SK-N-MC (cell line): ENCODE results near the gene GINM1.

Experiments used
- DNase-seq: peaks from one replicate; pipeline ENCODE4 v3.0.0-alpha.2; 2011; ENCODE audit warnings: low read depth, low spot score
- H3K27ac ChIP-seq: fragments of 200-600 bp; sonication (generic); 2 replicates; pipeline ENCODE4 v1.5.1; 2016; ENCODE audit warnings: mixed run types
- H3K36me3 ChIP-seq: fragments of 200-600 bp; sonication (generic); 2 replicates; pipeline ENCODE4 v1.6.1; 2017; ENCODE audit warnings: antibody characterized with exemption, low read length, mixed read lengths; ENCODE audit not compliant: insufficient read depth
- H3K4me3 ChIP-seq: fragments of 200-600 bp; sonication (generic); 2 replicates; pipeline ENCODE4 v1.5.1; 2016
- H3K9ac ChIP-seq: fragments of 200-600 bp; sonication (generic); 2 replicates; pipeline ENCODE4 v1.8.0; 2017; ENCODE audit warnings: mixed run types, mixed read lengths; ENCODE audit not compliant: insufficient read length
- H3K9me3 ChIP-seq: fragments of 200-600 bp; sonication (generic); 2 replicates; pipeline ENCODE4 v1.6.1; 2017; ENCODE audit warnings: low read depth, mild to moderate bottlenecking, antibody characterized with exemption, low read length, moderate library complexity, mixed read lengths
- EZH2 ChIP-seq: fragments of 200-600 bp; sonication (generic); IDR thresholded peaks from one replicate; pipeline ENCODE4 v1.6.1; 2017; ENCODE audit warnings: antibody characterized with exemption
- FOXP2 ChIP-seq: optimal IDR thresholded peaks from 2 replicates; pipeline ENCODE3; 2011; ENCODE audit warnings: mild to moderate bottlenecking, moderate library complexity; ENCODE audit not compliant: insufficient read depth; ENCODE audit errors: extremely low read length, control extremely low read depth
- POLR2AphosphoS5 ChIP-seq: IDR thresholded peaks from 2 replicates; pipeline ENCODE4 v1.6.1; 2012; ENCODE audit warnings: mild to moderate bottlenecking, low read depth, low read length, borderline replicate concordance

GINM1 gene

DNA sequence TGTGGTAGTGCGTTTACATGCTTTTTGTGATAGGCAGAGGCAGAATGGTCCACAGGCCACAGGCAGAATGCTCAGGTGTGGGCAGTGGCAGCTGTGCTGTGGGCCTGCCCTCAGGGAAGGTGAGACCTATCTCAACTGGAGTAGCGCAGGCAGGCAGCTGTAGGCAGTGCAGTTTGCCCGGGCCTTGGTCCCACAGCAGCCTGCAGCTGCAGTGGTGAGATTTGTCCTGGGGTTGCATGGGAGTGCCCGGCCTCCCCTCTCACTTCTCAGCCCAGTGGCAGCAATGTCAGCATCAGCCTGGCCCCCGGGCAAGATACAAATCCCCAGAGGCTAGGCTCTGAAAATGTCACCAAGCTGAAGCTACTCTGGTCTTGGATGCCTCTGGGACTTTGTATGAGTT, 14.3 kb upstream of the GINM1 start:
- TF ChIP-seq POLR2AphosphoS5 (no peak), FOXP2 (no peak), EZH2 (no peak)
- H3K4me3 ChIP-seq, result no peak overlapping the region
- no peaks in the 10 kb centered on the region for H3K9me3 ChIP-seq
- H3K9ac ChIP-seq, result no peak overlapping the region
- H3K36me3 ChIP-seq, result no peaks in the 10 kb centered on the region
- no peak overlapping the region for H3K27ac ChIP-seq
- no peak for DNase-seq

DNA sequence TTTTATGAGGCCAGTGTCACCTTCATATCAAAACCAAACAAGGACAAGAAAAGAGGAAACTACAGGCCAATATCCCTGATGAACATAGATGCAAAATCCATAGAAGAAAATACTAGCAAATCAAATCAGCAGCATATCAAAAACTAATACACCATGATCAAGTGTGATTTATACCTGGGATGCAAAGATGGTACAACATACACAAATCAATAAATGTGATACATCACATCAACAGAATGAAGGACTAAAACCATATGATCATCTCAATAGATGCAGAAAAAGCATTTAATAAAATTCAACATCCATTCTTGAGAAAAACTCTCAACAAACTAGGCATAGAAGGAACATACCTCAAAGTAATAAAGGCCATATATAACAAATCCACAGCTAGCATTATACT, 8.1 kb upstream of the GINM1 start:
- Histone ChIP-seq H3K27ac (no peak overlapping the region), H3K9ac (no peak overlapping the region), H3K9me3 (no peaks in the 10 kb centered on the region), H3K36me3 (no peaks in the 10 kb centered on the region), H3K4me3 (no peak overlapping the region)
- no peak for DNase-seq
- TF ChIP-seq POLR2AphosphoS5, result no peak
- no peak for TF ChIP-seq EZH2
- no peak for TF ChIP-seq FOXP2

DNA sequence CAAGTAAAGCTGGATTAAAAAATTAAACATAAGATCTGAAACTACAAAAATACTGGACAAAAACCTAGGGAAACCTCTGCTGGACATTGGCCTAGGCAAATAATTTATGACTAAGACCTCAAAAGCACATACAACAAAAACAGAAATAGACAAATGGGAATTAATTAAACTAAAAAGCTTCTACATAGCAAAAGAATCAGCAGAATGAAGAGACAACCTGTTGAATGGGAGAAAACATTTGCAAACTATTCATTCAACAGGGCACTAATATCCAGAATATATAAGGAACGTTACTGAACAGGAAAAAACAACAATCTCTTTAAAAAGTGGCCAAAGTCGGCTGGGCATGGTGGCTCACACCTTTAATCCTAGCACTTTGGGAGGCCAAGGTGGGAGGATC, 6.8 kb upstream of the GINM1 start:
- TF ChIP-seq POLR2AphosphoS5 (no peak), EZH2 (no peak), FOXP2 (no peak)
- DNase-seq, result no peak
- H3K27ac ChIP-seq, result no peak overlapping the region
- no peak overlapping the region for H3K9ac ChIP-seq
- no peaks in the 10 kb centered on the region for H3K9me3 ChIP-seq
- H3K36me3 ChIP-seq, result no peaks in the 10 kb centered on the region
- H3K4me3 ChIP-seq, result no peak overlapping the region

DNA sequence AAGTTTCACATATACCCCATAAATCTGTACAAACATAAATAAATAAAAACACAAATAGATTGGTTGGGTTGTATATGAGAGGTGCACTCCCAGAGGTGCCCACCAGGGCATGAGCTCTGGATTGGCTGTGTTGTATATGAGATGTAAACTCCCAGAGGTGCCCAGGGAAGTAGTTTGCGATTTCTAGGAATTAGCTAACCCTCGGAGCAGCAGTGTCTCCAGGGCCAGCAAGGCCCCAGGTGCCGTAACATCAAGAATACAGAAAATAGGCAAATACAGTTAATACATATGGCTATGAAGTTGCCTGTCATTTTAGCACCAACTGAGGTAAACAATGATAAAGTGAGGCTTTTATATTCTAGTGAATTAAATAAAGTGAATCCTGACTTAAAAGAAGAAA, 5.4 kb upstream of the GINM1 start:
- DNase-seq, result no peak
- H3K27ac ChIP-seq, result no peak overlapping the region
- H3K9ac ChIP-seq, result no peak overlapping the region
- H3K36me3 ChIP-seq, result no peaks in the 10 kb centered on the region
- TF ChIP-seq POLR2AphosphoS5 (no peak), FOXP2 (no peak), EZH2 (no peak)
- H3K4me3 ChIP-seq, result no peak overlapping the region
- no peaks in the 10 kb centered on the region for H3K9me3 ChIP-seq

DNA sequence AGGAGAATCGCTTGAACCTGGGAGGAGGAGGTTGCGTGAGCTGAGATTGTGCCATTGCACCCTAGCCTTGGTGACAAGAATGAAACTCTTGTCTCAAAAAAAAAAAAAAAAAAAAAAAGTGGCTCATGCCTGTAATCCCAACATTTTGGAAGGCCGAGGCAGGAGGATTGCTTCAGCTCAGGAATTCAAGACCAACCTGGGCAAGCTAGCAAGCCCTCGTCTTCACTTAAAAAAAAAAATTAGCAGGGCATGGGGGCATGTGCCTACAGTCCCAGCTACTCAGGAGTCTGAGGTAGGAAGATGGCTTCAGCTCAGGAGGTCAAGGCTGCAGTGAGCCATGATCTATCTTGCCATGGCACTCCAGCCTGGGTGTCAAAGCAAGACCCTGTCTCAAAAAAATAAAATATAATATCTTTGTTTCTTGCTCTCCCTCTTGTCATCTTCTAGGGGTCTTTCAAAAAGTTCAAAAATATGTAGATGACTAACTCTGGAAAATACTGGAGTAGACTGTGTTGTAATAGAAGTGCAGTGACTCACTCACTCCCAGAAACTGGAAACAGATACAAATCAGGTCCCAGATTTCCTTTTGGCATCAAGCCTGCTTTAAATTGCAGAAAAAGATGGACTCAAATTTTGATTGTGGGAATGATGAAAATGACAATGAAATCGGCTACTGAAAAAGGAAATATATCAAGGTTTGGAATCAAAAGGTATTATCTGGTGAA, 2.8 kb upstream of the GINM1 start:
- H3K4me3 ChIP-seq, result no peak overlapping the region
- no peak overlapping the region for H3K9ac ChIP-seq
- no peak for DNase-seq
- no peak overlapping the region for H3K27ac ChIP-seq
- no peaks in the 10 kb centered on the region for H3K9me3 ChIP-seq
- no peaks in the 10 kb centered on the region for H3K36me3 ChIP-seq
- TF ChIP-seq EZH2 (no peak), POLR2AphosphoS5 (no peak), FOXP2 (no peak)

DNA sequence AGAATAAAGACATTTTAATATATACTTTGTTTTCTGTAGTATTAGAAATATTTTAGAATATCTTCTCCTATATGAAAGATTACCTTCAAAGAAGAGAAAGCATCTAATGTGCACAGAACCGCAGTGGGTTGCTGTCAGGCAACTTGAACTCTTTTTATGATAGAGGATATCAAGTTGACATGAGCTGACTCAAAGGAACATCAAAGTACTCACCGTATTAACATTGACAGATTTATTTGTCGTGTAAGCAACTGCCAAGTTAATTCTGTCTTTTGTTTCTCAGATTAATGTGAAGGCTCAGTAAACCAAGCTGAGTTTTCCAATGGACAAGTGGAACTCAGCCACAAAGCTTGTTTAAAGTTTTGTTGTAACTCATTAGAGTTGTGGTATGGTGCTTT, 2.2 kb upstream of the GINM1 start:
- Histone ChIP-seq H3K9me3 (no peaks in the 10 kb centered on the region), H3K9ac (no peak overlapping the region), H3K27ac (no peak overlapping the region), H3K36me3 (no peaks in the 10 kb centered on the region), H3K4me3 (no peak overlapping the region)
- TF ChIP-seq POLR2AphosphoS5 (no peak), EZH2 (no peak), FOXP2 (no peak)
- no peak for DNase-seq

DNA sequence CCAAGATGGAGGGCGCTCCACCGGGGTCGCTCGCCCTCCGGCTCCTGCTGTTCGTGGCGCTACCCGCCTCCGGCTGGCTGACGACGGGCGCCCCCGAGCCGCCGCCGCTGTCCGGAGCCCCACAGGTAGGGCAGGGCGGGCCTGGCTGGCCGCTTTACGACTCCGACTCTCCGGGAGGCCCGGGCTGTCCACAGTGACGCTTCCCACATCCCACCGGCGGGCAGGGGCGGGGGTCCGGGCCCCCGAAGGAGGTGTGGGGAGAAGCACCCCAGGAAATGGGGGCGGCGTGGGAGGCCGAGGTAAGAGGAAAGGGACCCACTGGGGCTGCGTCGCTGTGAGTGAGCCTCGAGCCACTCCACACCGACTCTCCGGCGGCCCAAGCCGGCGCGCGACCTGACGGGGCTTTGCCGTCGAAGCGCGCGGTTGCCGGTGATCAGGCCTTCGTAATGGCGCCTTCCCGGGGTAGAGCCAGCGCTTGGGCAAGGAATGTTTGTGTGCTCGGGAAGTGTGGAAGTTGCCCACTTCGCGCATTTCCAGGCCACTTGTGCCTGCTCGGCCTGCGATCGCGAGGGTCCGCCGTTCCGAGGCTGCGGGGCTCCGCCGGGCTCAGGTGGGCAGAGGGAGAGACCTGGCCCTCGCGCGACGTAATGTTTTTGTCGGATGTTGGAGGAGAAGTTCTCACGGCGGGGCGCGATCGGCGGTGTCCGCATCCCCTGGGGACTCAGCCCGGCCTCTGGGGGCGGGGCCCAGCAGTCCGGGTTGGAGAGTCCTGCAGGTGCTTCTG, 427 bp downstream of the GINM1 start:
- TF ChIP-seq EZH2, result no peak
- TF ChIP-seq POLR2AphosphoS5, result peak; percentile 43; the same call in 1 of the 2 replicates
- Histone ChIP-seq H3K36me3 (no peaks in the 10 kb centered on the region), H3K9me3 (no peaks in the 10 kb centered on the region), H3K9ac (peak overlapping the region; percentile 91), H3K4me3 (peak overlapping the region; percentile 88), H3K27ac (no peak overlapping the region)
- DNase-seq, result no peak

DNA sequence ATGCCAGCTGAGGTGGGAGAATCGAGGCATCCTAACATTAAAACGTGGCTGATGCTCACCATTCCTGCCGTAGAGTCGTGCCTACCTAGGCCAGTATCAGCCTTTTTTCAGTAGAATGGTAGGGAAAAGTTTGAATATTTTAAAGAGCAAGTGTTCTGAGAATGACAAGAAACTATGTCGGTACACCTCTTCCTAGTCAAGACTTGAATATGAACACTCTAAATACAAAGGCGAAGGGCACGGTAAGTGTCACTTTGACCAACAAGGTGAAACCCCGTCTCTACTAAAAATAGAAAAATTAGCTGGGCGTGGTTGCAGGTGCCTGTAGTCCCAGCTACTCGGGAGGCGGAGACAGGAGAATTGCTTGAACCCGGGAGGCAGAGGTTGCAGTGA, 1.0 kb downstream of the GINM1 start:
- no peaks in the 10 kb centered on the region for H3K36me3 ChIP-seq
- H3K4me3 ChIP-seq, result peak overlapping the region; percentile 88
- TF ChIP-seq EZH2 (no peak), POLR2AphosphoS5 (no peak), FOXP2 (no peak)
- no peak overlapping the region for H3K27ac ChIP-seq
- DNase-seq, result no peak
- H3K9me3 ChIP-seq, result no peaks in the 10 kb centered on the region
- H3K9ac ChIP-seq, result peak overlapping the region; percentile 91
